Sigmoid colon (tissue), 7 donors: Measurements from ENCODE around the gene CDC14A. TPM values are rescaled to one million over a fixed set of nuclear protein-coding genes. Genes with fewer than 3 reads are reported as not detected.

Experiments
- DNase-seq: peaks from one replicate; pipeline ENCODE4 v3.0.0-alpha.2; 2019
- H3K27ac ChIP-seq, 4 donors: fragments of 200-600 bp; sonication (generic); one replicate each; pipeline ENCODE4 v1.5.1; 2016 to 2019; ENCODE audit warnings: mild to moderate bottlenecking in 1 of 4
- H3K27me3 ChIP-seq, 3 donors: fragments of 200-600 bp; sonication (generic); one replicate each; pipeline ENCODE4 v1.5.1; 2019; ENCODE audit warnings: mild to moderate bottlenecking in 1 of 3
- H3K36me3 ChIP-seq, 4 donors: fragments of 200-600 bp; sonication (generic); one replicate each; pipeline ENCODE4 v1.5.1; 2016 to 2019
- H3K4me1 ChIP-seq, 4 donors: fragments of 200-600 bp; sonication (generic); one replicate each; pipeline ENCODE4 v1.5.1; 2017 to 2019
- H3K4me3 ChIP-seq, 4 donors: fragments of 200-600 bp; sonication (generic); one replicate each; pipeline ENCODE4 v1.5.1; 2017 to 2019; ENCODE audit warnings: mild to moderate bottlenecking in 2 of 4, moderate library complexity in 1 of 4
- H3K9me3 ChIP-seq, 4 donors: fragments of 200-600 bp in 3 of 4; sonication (generic) in 3 of 4; one replicate each; pipeline versions ENCODE4 v1.5.1 to v1.6.1; 2013 to 2019
- CTCF ChIP-seq, 4 experiments: fragments of 450-650 bp in 3 of 4; fragments of 200-600 bp in 1 of 4; IDR thresholded peaks; one replicate each; pipeline ENCODE4 v1.5.1; 2016 to 2019; ENCODE audit warnings: antibody characterized with exemption in 4 of 4, mild to moderate bottlenecking in 3 of 4, moderate library complexity in 2 of 4
- EP300 ChIP-seq, 4 donors: sonication (generic); formaldehyde crosslinking; IDR thresholded peaks; one replicate each; pipeline ENCODE4 v1.6.1; 2017; ENCODE audit warnings: antibody characterized with exemption in 4 of 4
- POLR2A ChIP-seq, 2 donors: fragments of 450-650 bp; IDR thresholded peaks; one replicate each; pipeline ENCODE4 v1.6.1; 2016; ENCODE audit warnings: antibody characterized with exemption in 2 of 2, mild to moderate bottlenecking in 2 of 2, moderate library complexity in 2 of 2
- POLR2AphosphoS5 ChIP-seq, 4 donors: sonication (generic); formaldehyde crosslinking; IDR thresholded peaks; one replicate each; pipeline ENCODE4 v1.6.1; 2017; ENCODE audit warnings: antibody characterized with exemption in 4 of 4
- WGBS, 2 donors: extraction: QIAGEN DNeasy Blood & Tissue Kit; methylation state at CpG; one replicate each; pipeline ENCODE4 v1.1.7; 2013; 5-methylcytosine and 5-hydroxymethylcytosine counted together
- intact Hi-C: fragments of 100-400 bp; cut with DNase I; formaldehyde crosslinking; loops from one replicate; pipeline ENCODE4 v1.15.1; 2023
- polyA plus RNA-seq, 3 donors: library from polyadenylated mRNA; stranded (reverse); fragments of 200-250 nt; gene quantifications; one replicate each; pipeline ENCODE4 v1.2.3, GENCODE V29; 2013
- total RNA-seq, 4 donors: library from RNA; depleted of rRNA; stranded (reverse); fragments of >200 nt; gene quantifications; one replicate each; pipeline ENCODE4 v1.1.0, GENCODE V29; 2016
- donor health status: healthy with polysubstance abuse.
- donor health status: Bipolar disorder and iron deficiency.
- donor health status: healthy.

The CDC14A gene
- total and polyA plus RNA-seq, 7 donors, result 4.6 to 22.7 (median 11.8) TPM

GRCh38 chr1:100349246-100349645 is 3.1 kb upstream of the CDC14A start:
- peaks cover 0 to 14% (median 10%) of the 10 kb centered on the region in 4 donors for H3K4me1 ChIP-seq
- no peak for DNase-seq
- H3K4me3 ChIP-seq, result no peak overlapping the region
- WGBS, 2 donors, result 23 to 62% methylated on average over 4 of the region's 4 CpGs
- H3K9me3 ChIP-seq, result no peaks in the 10 kb centered on the region
- no peak for TF ChIP-seq EP300 (IDR thresholded peaks at IDR 0.05)
- no peak for TF ChIP-seq CTCF (IDR thresholded peaks at IDR 0.05)
- TF ChIP-seq POLR2A (IDR thresholded peaks at IDR 0.05), result no peak
- no peak for TF ChIP-seq POLR2AphosphoS5 (IDR thresholded peaks at IDR 0.05)
- no peak overlapping the region for H3K27ac ChIP-seq
- intact Hi-C loops, result no loop called here
- no peaks in the 10 kb centered on the region for H3K27me3 ChIP-seq
- no peaks in the 10 kb centered on the region for H3K36me3 ChIP-seq

GRCh38 chr1:100350787-100351094 is 1.6 kb upstream of the CDC14A start:
- WGBS, 2 donors, result 55 to 81% methylated on average over 10 of the region's 10 CpGs
- intact Hi-C loops, result loop anchor here (5.0 kb wide), 6 partner anchors 83 to 547 kb away; partner anchors contain the start of genes RTCA, SASS6, SLC30A7 and TRMT13
- TF ChIP-seq CTCF (IDR thresholded peaks at IDR 0.05) (no peak), POLR2AphosphoS5 (IDR thresholded peaks at IDR 0.05) (no peak), POLR2A (IDR thresholded peaks at IDR 0.05) (no peak), EP300 (IDR thresholded peaks at IDR 0.05) (no peak)
- Histone ChIP-seq H3K4me3 (peak overlapping the region; percentile 70 to 98 (median 93)), H3K36me3 (no peaks in the 10 kb centered on the region), H3K27ac (peak overlapping the region; percentile 90 to 96 (median 92)), H3K27me3 (no peaks in the 10 kb centered on the region), H3K9me3 (no peaks in the 10 kb centered on the region), H3K4me1 (peaks cover 0 to 27% (median 23%) of the 10 kb centered on the region in 4 donors)
- DNase-seq, result no peak

GRCh38 chr1:100351095-100351887 is 1.0 kb upstream of the CDC14A start:
- intact Hi-C loops, result loop anchor here (5.0 kb wide), 6 partner anchors 84 to 546 kb away; partner anchors contain the start of genes RTCA, SASS6, SLC30A7 and TRMT13
- H3K4me3 ChIP-seq, result peak overlapping the region; percentile 70 to 98 (median 93)
- peak in 1 of 4 experiments; percentile 17 for TF ChIP-seq CTCF (IDR thresholded peaks at IDR 0.05)
- peak; percentile 53 to 83 (median 75) for TF ChIP-seq POLR2AphosphoS5 (IDR thresholded peaks at IDR 0.05)
- peak; percentile 15 to 40 for TF ChIP-seq POLR2A (IDR thresholded peaks at IDR 0.05)
- TF ChIP-seq EP300 (IDR thresholded peaks at IDR 0.05), result no peak
- no peaks in the 10 kb centered on the region for H3K27me3 ChIP-seq
- 2% methylated on average over 36 of the region's 36 CpGs for WGBS, 2 donors
- H3K9me3 ChIP-seq, result no peaks in the 10 kb centered on the region
- peak; percentile 90 for DNase-seq
- peak overlapping the region; percentile 90 to 96 (median 92) for H3K27ac ChIP-seq
- peaks cover 0 to 27% (median 23%) of the 10 kb centered on the region in 4 donors for H3K4me1 ChIP-seq
- no peaks in the 10 kb centered on the region for H3K36me3 ChIP-seq

GRCh38 chr1:100353071-100353801 is 930 bp downstream of the CDC14A start:
- H3K9me3 ChIP-seq, result no peaks in the 10 kb centered on the region
- no peaks in the 10 kb centered on the region for H3K27me3 ChIP-seq
- DNase-seq, result no peak
- H3K4me1 ChIP-seq, result peaks cover 0 to 39% (median 35%) of the 10 kb centered on the region in 4 donors
- TF ChIP-seq EP300 (IDR thresholded peaks at IDR 0.05), result no peak
- TF ChIP-seq POLR2A (IDR thresholded peaks at IDR 0.05), result no peak
- no peak for TF ChIP-seq POLR2AphosphoS5 (IDR thresholded peaks at IDR 0.05)
- TF ChIP-seq CTCF (IDR thresholded peaks at IDR 0.05), result no peak
- H3K4me3 ChIP-seq, result peak overlapping the region; percentile 70 to 98 (median 93)
- intact Hi-C loops, result loop anchor here (2.0 to 5.0 kb wide), 8 partner anchors 86 to 544 kb away; partner anchors contain the start of genes RTCA, SASS6, SLC30A7 and TRMT13
- H3K36me3 ChIP-seq, result no peaks in the 10 kb centered on the region
- H3K27ac ChIP-seq, result peak overlapping the region; percentile 90 to 96 (median 92)
- 1% methylated on average over 28 of the region's 28 CpGs for WGBS, 2 donors
